H1 (cell line): Measurements from ENCODE around the gene RRAS. TPM values are rescaled to one million over a fixed set of nuclear protein-coding genes. Genes with fewer than 3 reads are reported as not detected.

ENCODE experiments used
- CBX5 ChIP-seq: fragments of 300-800, 300-1000 bp; sonication (generic); IDR thresholded peaks from 2 replicates; pipeline ENCODE4 v1.7.1; 2016; ENCODE audit warnings: antibody characterized with exemption, low read length, low read depth
- CHD7 ChIP-seq: fragments of 300-600 bp; sonication (generic); IDR thresholded peaks from 2 replicates; pipeline ENCODE4 v1.7.1; 2012; ENCODE audit warnings: low read length, moderate library complexity, mild to moderate bottlenecking, inconsistent platforms; ENCODE audit not compliant: insufficient replicate concordance
- CTCF ChIP-seq, 3 experiments: IDR thresholded peaks; 1 replicate in 2 of 3; 2 replicates in 1 of 3; pipeline versions ENCODE4 v1.5.1 to v1.6.1; 2011; ENCODE audit warnings: low read length in 3 of 3, mild to moderate bottlenecking in 3 of 3, inconsistent platforms in 2 of 3, low read depth in 1 of 3, moderate library complexity in 1 of 3; ENCODE audit not compliant: insufficient read depth in 1 of 3; ENCODE audit errors: control extremely low read depth in 1 of 3
- POLR2AphosphoS5 ChIP-seq: IDR thresholded peaks from 2 replicates; pipeline ENCODE4 v1.6.1; 2011; ENCODE audit warnings: low read depth, low read length
- polyA plus RNA-seq, 7 experiments: library from polyadenylated mRNA; depleted of rRNA in 3 of 7; stranded (reverse) in 5 of 7; unstranded in 2 of 7; fragments of >200 nt in 5 of 7; fragments of 200-250 nt in 2 of 7; gene quantifications; 1 replicate in 5 of 7; 2 replicates in 1 of 7; 4 replicates in 1 of 7; pipeline versions ENCODE4 v1.2.1 to v1.2.3, GENCODE V29; 2011 to 2013; ENCODE audit warnings: missing spikeins in 2 of 7, mixed read lengths in 2 of 7
- total RNA-seq: library from RNA; stranded (reverse); fragmentation: NEBNext Ultra II Directional; extraction: Animal tissue kit (Norgen Biotek cat#: 25700); gene quantifications from 2 replicates; pipeline ENCODE4 v1.2.1, GENCODE V29; 2021

RRAS gene
- total and polyA plus RNA-seq, 2 of the 8 experiments (the other 6 are each of a cell fraction or from before 2014, with no cell fraction given) = 17.7 to 49.1 TPM

GRCh38 chr19:49605605-49606004, 34.3 kb downstream of the RRAS start (continued):
- TF ChIP-seq CHD7 (no peak), POLR2AphosphoS5 (no peak), CBX5 (no peak), CTCF (IDR thresholded peaks at IDR 0.05; ENCODE audit: control extremely low read depth in 1 of 3, insufficient read depth in 1 of 3, low read depth in 1 of 3, low read length in 3 of 3) (no peak)
